ENCODE measurements around the gene AKT1.

The AKT1 gene

DNA sequence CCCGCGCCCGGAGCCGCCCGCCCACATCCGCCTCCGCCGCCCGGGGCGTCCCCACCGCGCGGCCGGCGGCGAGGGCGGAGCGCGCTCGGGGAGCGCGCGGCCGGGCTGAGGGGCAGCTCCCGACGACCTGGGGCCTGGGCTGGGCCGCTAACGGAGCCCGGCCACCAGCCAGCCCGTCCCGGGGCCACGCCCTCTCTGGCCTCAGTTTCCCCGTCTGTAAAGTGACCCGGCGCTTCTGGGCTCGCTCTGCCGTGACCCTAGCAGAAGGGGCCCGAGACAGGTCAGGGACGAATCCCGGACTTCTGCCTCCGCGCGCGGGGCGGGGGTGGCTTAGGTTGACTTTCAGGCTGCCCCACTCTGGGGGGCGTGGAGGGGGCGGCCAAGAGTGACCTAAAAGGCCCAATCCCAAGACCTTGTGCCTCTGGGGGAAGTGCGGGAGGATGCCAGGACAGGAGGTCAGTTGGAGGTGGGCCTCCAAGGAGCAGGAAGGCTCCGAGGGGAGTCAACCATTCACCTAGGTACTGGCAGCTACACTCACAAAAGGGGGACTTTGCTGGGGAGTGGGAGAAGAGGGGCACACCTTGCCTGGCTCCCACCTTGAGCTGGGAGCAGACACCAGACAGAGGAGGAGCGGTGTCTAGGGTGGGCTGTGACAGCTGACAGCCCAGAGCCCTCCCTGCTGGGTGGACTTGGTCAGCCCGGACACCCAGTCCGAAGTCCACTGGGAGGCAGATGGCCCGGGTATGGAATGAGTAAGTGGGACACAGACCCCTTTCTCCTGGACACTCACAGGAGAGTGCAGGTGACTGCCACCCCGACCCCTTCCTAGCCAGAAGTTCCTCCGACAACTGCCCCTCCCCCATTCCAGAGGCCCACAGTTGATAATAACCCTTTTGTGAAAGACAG is 486 bp upstream of the AKT1 start:
- Histone ChIP-seq H3K4me1 (ENCODE audit: control insufficient read depth in 1 of 2, insufficient read depth in 2 of 2, low read length in 2 of 2) (peaks cover 18 to 25% of the 10 kb centered on the region in 2 experiments), H3K23ac (ENCODE audit: low read length) (no peak overlapping the region), H4K12ac (ENCODE audit: low read depth, low read length) (peak overlapping the region; percentile 79), H4K8ac (ENCODE audit: low read depth, low read length) (peak overlapping the region; percentile 91), H3K4me2 (ENCODE audit: low read length) (peak overlapping the region; percentile 67), H2AFZ (ENCODE audit: insufficient read depth, low read length, poor library complexity) (peak overlapping the region; percentile 73), H3K4ac (ENCODE audit: low read depth, low read length) (peak overlapping the region; percentile 43), H2BK5ac (ENCODE audit: low read depth, low read length, poor library complexity) (peak overlapping the region; percentile 35), H2BK12ac (ENCODE audit: low read length) (peak overlapping the region; percentile 24), H3K79me2 (ENCODE audit: control insufficient read depth, insufficient read depth, low read length, poor library complexity) (peaks cover 28% of the 10 kb centered on the region), H2AK5ac (ENCODE audit: low read length) (peak overlapping the region; percentile 79), H3K14ac (ENCODE audit: low read length) (peak overlapping the region; percentile 87), H3K27ac (ENCODE audit: low read depth, low read length) (no peak overlapping the region), H3K9ac (ENCODE audit: low read length) (no peak overlapping the region), H2BK120ac (ENCODE audit: insufficient read depth, low read length, poor library complexity) (peak overlapping the region; percentile 59), H3K36me3 (ENCODE audit: control insufficient read depth in 1 of 2, insufficient read depth in 2 of 2, low read length in 2 of 2) (peaks cover 17 to 24% of the 10 kb centered on the region in 2 experiments), H3K27me3 (ENCODE audit: insufficient read depth, low read length) (peaks cover 6% of the 10 kb centered on the region), H3K18ac (ENCODE audit: low read length) (peak overlapping the region; percentile 70), H4K91ac (ENCODE audit: low read depth, low read length) (peak overlapping the region; percentile 84), H3K9me3 (ENCODE audit: insufficient read depth, low read depth, low read length) (peaks cover 7% of the 10 kb centered on the region), H3K4me3 (ENCODE audit: low read depth, low read length) (peak overlapping the region; percentile 42), H3K79me1 (ENCODE audit: low read length) (peaks cover 23% of the 10 kb centered on the region)
- no CpG with 5 or more reads among the region's 55 CpGs for WGBS (ENCODE audit: extremely low coverage, insufficient coverage, insufficient read length)
- peak; percentile 29 to 69 for DNase-seq

DNA sequence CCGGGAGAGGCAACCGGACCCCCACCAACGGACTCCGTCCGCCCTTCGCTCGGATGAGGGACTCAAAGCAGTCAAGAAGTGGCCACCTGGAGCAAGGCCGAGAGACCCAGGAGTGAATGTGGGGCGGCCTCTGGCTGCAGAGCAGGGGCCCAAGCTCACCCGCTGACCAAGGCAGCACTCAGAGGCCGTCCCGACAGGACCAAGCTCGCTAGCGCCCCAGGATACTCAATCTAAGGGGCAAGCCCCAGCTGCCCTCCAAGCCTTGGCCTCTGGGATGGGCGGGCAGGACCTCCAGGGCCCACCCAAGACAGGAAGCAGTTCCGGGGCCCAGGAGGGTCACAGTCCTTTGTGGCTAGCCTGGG is 936 bp downstream of the AKT1 start:
- Histone ChIP-seq H3K9me3 (ENCODE audit: insufficient read depth, low read depth, low read length) (peaks cover 7% of the 10 kb centered on the region), H3K36me3 (ENCODE audit: control insufficient read depth in 1 of 2, insufficient read depth in 2 of 2, low read length in 2 of 2) (peaks cover 31 to 37% of the 10 kb centered on the region in 2 experiments), H4K12ac (ENCODE audit: low read depth, low read length) (peak overlapping the region; percentile 54), H2BK5ac (ENCODE audit: low read depth, low read length, poor library complexity) (peak overlapping the region; percentile 23), H3K27ac (ENCODE audit: low read depth, low read length) (peak overlapping the region; percentile 53), H3K4me1 (ENCODE audit: control insufficient read depth in 1 of 2, insufficient read depth in 2 of 2, low read length in 2 of 2) (peaks cover 16 to 21% of the 10 kb centered on the region in 2 experiments), H3K14ac (ENCODE audit: low read length) (peak overlapping the region; percentile 87), H2BK120ac (ENCODE audit: insufficient read depth, low read length, poor library complexity) (peak overlapping the region; percentile 65), H4K8ac (ENCODE audit: low read depth, low read length) (peak overlapping the region; percentile 66), H2AK5ac (ENCODE audit: low read length) (peak overlapping the region; percentile 31), H4K91ac (ENCODE audit: low read depth, low read length) (peak overlapping the region; percentile 82), H3K79me1 (ENCODE audit: low read length) (peaks cover 16% of the 10 kb centered on the region), H3K18ac (ENCODE audit: low read length) (peak overlapping the region; percentile 89), H3K4me3 (ENCODE audit: low read depth, low read length) (peak overlapping the region; percentile 82), H3K4me2 (ENCODE audit: low read length) (peak overlapping the region; percentile 75), H3K4ac (ENCODE audit: low read depth, low read length) (peak overlapping the region; percentile 84), H2BK12ac (ENCODE audit: low read length) (peak overlapping the region; percentile 13), H3K9ac (ENCODE audit: low read length) (peak overlapping the region; percentile 88), H3K23ac (ENCODE audit: low read length) (no peak overlapping the region), H2AFZ (ENCODE audit: insufficient read depth, low read length, poor library complexity) (peak overlapping the region; percentile 35), H3K27me3 (ENCODE audit: insufficient read depth, low read length) (peaks cover 6% of the 10 kb centered on the region), H3K79me2 (ENCODE audit: control insufficient read depth, insufficient read depth, low read length, poor library complexity) (peaks cover 25% of the 10 kb centered on the region)
- no peak for DNase-seq
- no CpG with 5 or more reads among the region's 16 CpGs for WGBS (ENCODE audit: extremely low coverage, insufficient coverage, insufficient read length)

DNA sequence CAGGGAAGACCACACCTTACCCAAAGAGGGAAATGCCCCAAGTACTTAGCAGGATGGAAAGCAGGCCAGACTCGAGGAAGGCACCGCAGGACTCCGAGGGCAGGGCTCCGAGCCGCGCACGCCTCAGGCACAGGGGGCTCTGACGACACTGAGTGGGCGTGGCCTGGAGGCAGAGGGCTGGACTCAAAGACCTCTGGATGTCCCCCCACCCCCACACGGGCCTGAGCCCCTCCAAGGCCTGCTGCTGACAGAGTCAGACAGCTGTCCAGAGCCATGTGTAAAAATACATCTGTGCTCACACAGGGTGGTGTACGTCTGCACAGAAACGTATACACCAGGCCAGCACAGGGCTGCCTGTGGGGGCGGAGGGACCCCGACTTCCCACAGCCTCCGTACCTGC is 1.4 kb downstream of the AKT1 start:
- Histone ChIP-seq H3K4me2 (ENCODE audit: low read length) (peak overlapping the region; percentile 75), H3K23ac (ENCODE audit: low read length) (no peak overlapping the region), H3K18ac (ENCODE audit: low read length) (peak overlapping the region; percentile 71), H3K79me2 (ENCODE audit: control insufficient read depth, insufficient read depth, low read length, poor library complexity) (peaks cover 25% of the 10 kb centered on the region), H3K9me3 (ENCODE audit: insufficient read depth, low read depth, low read length) (peaks cover 7% of the 10 kb centered on the region), H3K79me1 (ENCODE audit: low read length) (peaks cover 15% of the 10 kb centered on the region), H3K36me3 (ENCODE audit: control insufficient read depth in 1 of 2, insufficient read depth in 2 of 2, low read length in 2 of 2) (peaks cover 36 to 42% of the 10 kb centered on the region in 2 experiments), H4K91ac (ENCODE audit: low read depth, low read length) (peak overlapping the region; percentile 10), H3K9ac (ENCODE audit: low read length) (no peak overlapping the region), H3K4me3 (ENCODE audit: low read depth, low read length) (peak overlapping the region; percentile 47), H3K14ac (ENCODE audit: low read length) (no peak overlapping the region), H4K12ac (ENCODE audit: low read depth, low read length) (no peak overlapping the region), H2AFZ (ENCODE audit: insufficient read depth, low read length, poor library complexity) (no peak overlapping the region), H3K27me3 (ENCODE audit: insufficient read depth, low read length) (peaks cover 6% of the 10 kb centered on the region), H4K8ac (ENCODE audit: low read depth, low read length) (peak overlapping the region; percentile 6), H3K27ac (ENCODE audit: low read depth, low read length) (no peak overlapping the region), H2BK5ac (ENCODE audit: low read depth, low read length, poor library complexity) (no peak overlapping the region), H2AK5ac (ENCODE audit: low read length) (no peak overlapping the region), H2BK120ac (ENCODE audit: insufficient read depth, low read length, poor library complexity) (no peak overlapping the region), H3K4ac (ENCODE audit: low read depth, low read length) (peak overlapping the region; percentile 31), H2BK12ac (ENCODE audit: low read length) (no peak overlapping the region), H3K4me1 (ENCODE audit: control insufficient read depth in 1 of 2, insufficient read depth in 2 of 2, low read length in 2 of 2) (peaks cover 16 to 20% of the 10 kb centered on the region in 2 experiments)
- WGBS (ENCODE audit: extremely low coverage, insufficient coverage, insufficient read length): no CpG with 5 or more reads among the region's 15 CpGs
- peak; percentile 42 to 66 for DNase-seq

DNA sequence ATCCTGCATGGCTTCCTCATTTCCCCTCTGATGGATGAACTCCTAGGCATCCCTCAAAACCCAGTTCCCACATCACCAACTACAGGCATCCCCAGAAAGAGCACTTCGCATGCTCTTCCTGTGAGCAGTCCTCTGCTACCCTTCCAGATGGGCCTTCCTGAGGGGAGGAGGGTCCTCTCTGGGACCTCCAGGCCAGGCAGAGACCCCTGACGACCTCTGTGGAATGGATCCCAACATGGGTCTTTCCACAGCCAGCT is 1.9 kb downstream of the AKT1 start:
- Histone ChIP-seq H3K4me1 (ENCODE audit: control insufficient read depth in 1 of 2, insufficient read depth in 2 of 2, low read length in 2 of 2) (peaks cover 16 to 20% of the 10 kb centered on the region in 2 experiments), H2BK5ac (ENCODE audit: low read depth, low read length, poor library complexity) (no peak overlapping the region), H3K27me3 (ENCODE audit: insufficient read depth, low read length) (peaks cover 5% of the 10 kb centered on the region), H2BK12ac (ENCODE audit: low read length) (no peak overlapping the region), H4K91ac (ENCODE audit: low read depth, low read length) (no peak overlapping the region), H3K36me3 (ENCODE audit: control insufficient read depth in 1 of 2, insufficient read depth in 2 of 2, low read length in 2 of 2) (peaks cover 41 to 47% of the 10 kb centered on the region in 2 experiments), H3K79me2 (ENCODE audit: control insufficient read depth, insufficient read depth, low read length, poor library complexity) (peaks cover 25% of the 10 kb centered on the region), H3K18ac (ENCODE audit: low read length) (peak overlapping the region; percentile 71), H4K8ac (ENCODE audit: low read depth, low read length) (peak overlapping the region; percentile 6), H2AFZ (ENCODE audit: insufficient read depth, low read length, poor library complexity) (no peak overlapping the region), H4K12ac (ENCODE audit: low read depth, low read length) (no peak overlapping the region), H3K9me3 (ENCODE audit: insufficient read depth, low read depth, low read length) (peaks cover 7% of the 10 kb centered on the region), H3K79me1 (ENCODE audit: low read length) (peaks cover 15% of the 10 kb centered on the region), H3K23ac (ENCODE audit: low read length) (no peak overlapping the region), H3K4me2 (ENCODE audit: low read length) (peak overlapping the region; percentile 75), H3K4me3 (ENCODE audit: low read depth, low read length) (no peak overlapping the region), H3K14ac (ENCODE audit: low read length) (no peak overlapping the region), H2AK5ac (ENCODE audit: low read length) (no peak overlapping the region), H3K4ac (ENCODE audit: low read depth, low read length) (peak overlapping the region; percentile 31), H2BK120ac (ENCODE audit: insufficient read depth, low read length, poor library complexity) (no peak overlapping the region), H3K9ac (ENCODE audit: low read length) (no peak overlapping the region), H3K27ac (ENCODE audit: low read depth, low read length) (no peak overlapping the region)
- WGBS (ENCODE audit: extremely low coverage, insufficient coverage, insufficient read length): no CpG with 5 or more reads among the region's 2 CpGs
- no peak for DNase-seq

Measured in trophoblast cell (in vitro differentiated cells and primary cell).